GM12864 (cell line): Measurements from ENCODE around the gene CCNF.

ENCODE experiments used
- DNase-seq: peaks from one replicate; pipeline ENCODE4 v3.0.0-alpha.2; 2011; ENCODE audit warnings: low read depth
- H3K4me3 ChIP-seq: 2 replicates; pipeline ENCODE4 v1.5.1; 2011; ENCODE audit warnings: mild to moderate bottlenecking, low read depth, low read length, control low read depth
- CTCF ChIP-seq: IDR thresholded peaks from 2 replicates; pipeline ENCODE4 v1.5.1; 2011; ENCODE audit warnings: low read depth, mild to moderate bottlenecking, moderate library complexity, low read length, control low read depth, inconsistent platforms; ENCODE audit errors: missing control alignments

CCNF gene

GRCh38 chr16:2473446-2473926 is 44.2 kb downstream of the CCNF start:
- DNase-seq, result no peak
- peak overlapping the region; percentile 37 for H3K4me3 ChIP-seq
- TF ChIP-seq CTCF, result no peak

DNA sequence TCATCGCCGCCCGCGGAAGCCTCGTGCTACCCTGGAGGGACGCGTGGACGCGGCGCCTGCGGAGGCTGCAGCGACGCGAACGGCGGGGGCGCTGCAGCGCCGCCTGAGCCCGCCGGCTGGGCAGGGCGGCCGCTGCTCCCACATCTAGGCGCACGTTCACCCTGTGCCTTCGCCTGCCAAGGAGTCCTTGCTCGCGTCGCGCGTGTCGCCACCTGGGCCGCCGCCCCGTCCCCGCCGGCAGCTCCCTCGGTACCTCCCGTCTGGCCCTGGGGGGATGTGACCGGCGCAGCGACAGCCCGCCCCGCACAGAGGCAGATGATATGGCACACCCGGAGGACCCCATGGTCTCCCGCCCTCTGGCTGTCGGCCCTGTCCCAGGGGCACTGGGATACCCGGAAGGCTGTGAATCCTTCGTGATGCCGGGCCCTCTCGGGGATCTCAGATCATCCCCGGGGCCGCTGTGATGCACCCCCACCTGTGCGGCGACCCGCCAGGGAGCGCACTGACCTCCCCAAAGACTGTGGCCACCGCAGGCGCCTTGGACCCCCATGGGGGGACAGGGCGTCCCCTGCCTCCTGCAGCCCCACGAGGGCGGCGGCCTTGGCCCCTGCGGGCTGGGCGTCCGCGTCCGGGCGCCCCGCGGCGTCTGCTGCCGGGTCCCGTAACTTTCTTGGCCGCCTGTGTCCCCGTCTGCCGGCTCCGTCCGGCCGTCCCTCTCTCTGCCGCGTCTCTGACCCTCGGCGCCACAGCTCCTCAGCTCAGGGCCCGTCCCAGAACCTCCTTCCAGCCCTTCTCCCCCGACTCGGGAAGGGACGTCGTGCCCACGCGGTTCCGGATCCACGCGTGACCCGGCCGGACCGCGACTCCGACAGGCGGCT is 45.0 kb downstream of the CCNF start:
- TF ChIP-seq CTCF, result peak; percentile 57
- DNase-seq, result no peak
- peak overlapping the region; percentile 94 for H3K4me3 ChIP-seq

GRCh38 chr16:2474877-2475412 is 45.7 kb downstream of the CCNF start, which contains the start of gene TBC1D24:
TBC1D24 (plus strand) TSS chr16:2475127; CDS start chr16:2496149, 21,022 bp downstream.
- peak within 1 kb of the TSS; percentile 94 for H3K4me3 ChIP-seq
- no peak for DNase-seq
- no peak for TF ChIP-seq CTCF

DNA sequence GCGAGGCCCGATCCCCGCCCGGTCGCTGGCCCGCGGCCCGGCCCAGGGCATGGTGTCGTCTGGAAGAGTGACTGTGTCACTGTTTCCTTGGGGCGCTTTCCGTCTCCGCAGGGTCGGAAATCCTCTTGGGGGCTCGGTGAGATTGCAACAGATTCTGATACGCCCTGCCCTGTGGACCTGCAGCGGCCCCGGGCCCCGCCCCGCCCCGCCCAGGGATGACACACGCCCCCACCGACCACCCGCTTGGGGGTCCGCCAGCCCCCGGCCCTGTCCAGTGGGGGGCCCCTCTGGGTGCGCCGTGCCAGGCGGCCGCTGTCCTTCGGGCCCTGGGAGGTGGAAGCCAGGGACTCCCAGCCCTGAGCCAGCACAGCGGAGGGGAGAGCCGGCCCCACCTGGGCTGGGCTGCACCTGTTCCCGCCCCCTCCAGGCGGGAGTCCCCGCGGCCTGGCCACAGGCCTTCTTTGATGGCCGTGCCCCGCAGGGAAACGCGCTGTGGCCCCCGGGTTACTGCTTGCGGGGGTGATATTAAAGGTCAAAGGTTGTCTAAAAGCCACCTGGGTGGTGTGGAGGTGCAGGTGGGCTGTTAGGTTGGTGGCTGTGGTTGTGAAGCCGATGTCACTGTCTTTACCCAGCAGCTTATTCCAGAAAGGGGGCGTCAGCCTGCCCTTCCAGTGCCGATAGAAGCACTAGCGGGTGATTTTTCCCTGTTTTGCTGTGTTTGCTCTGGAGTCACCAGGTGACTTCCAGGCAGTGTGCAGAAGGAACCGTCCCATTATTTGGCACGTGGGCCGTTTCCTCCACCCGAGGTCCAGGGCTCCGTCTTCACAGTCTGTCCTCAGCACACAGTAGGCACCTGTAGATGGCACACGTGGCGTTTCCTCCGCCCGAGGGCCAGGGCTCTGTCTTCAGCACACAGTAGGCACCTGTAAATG is 46.4 kb downstream of the CCNF start:
- no peak for TF ChIP-seq CTCF
- no peak for DNase-seq
- H3K4me3 ChIP-seq, result peak overlapping the region; percentile 94

GRCh38 chr16:2476345-2476720 is 47.1 kb downstream of the CCNF start:
- no peak for DNase-seq
- no peak overlapping the region; the same call in 1 of the 2 replicates for H3K4me3 ChIP-seq
- no peak for TF ChIP-seq CTCF

- no peak for TF ChIP-seq CTCF
- no peak for DNase-seq
- no peak overlapping the region for H3K4me3 ChIP-seq
Observed at GRCh38 chr16:2476741-2477140, 47.5 kb downstream of the CCNF start.
